HepG2 (cell line): Measurements from ENCODE around the gene CNPPD1. TPM values are rescaled to one million over a fixed set of nuclear protein-coding genes. Genes with fewer than 3 reads are reported as not detected.

Experiments
- DPF2 ChIP-seq: sonication (generic); formaldehyde crosslinking; IDR thresholded peaks from 2 replicates; pipeline ENCODE4 v1.4.0; 2020; ENCODE audit warnings: mild to moderate bottlenecking, low read depth, missing genetic modification reagents, borderline replicate concordance
- ELF3 ChIP-seq: IDR thresholded peaks from 2 replicates; pipeline ENCODE4 v1.6.1; 2016; ENCODE audit warnings: missing genetic modification reagents, missing compliant biosample characterization
- FOSL1 ChIP-seq: sonication (generic); formaldehyde crosslinking; IDR thresholded peaks from 2 replicates; pipeline ENCODE4 v1.9.0; 2021; ENCODE audit warnings: missing genetic modification reagents, borderline replicate concordance
- FOXO1 ChIP-seq: sonication (generic); formaldehyde crosslinking; IDR thresholded peaks from 2 replicates; pipeline ENCODE4 v1.4.0; 2020; ENCODE audit warnings: missing genetic modification reagents
- HHEX ChIP-seq: IDR thresholded peaks from 2 replicates; pipeline ENCODE4 v1.6.1; 2016; ENCODE audit warnings: control low read depth
- HNRNPUL1 ChIP-seq: fragments of 200-400 bp; formaldehyde crosslinking; IDR thresholded peaks from 2 replicates; pipeline ENCODE4 v1.6.1; 2017; ENCODE audit warnings: low read depth, mild to moderate bottlenecking, low read length, moderate library complexity
- NR3C1 ChIP-seq: sonication (generic); formaldehyde crosslinking; IDR thresholded peaks from 2 replicates; pipeline ENCODE4 v1.4.0; 2020; ENCODE audit warnings: missing genetic modification reagents
- ONECUT2 ChIP-seq: sonication (generic); formaldehyde crosslinking; IDR thresholded peaks from 2 replicates; pipeline ENCODE4 v1.4.0; 2020; ENCODE audit warnings: missing genetic modification reagents
- SAFB2 ChIP-seq: sonication (generic); formaldehyde crosslinking; IDR thresholded peaks from 2 replicates; pipeline ENCODE4 v1.5.1; 2020; ENCODE audit warnings: missing genetic modification reagents, low read depth, mild to moderate bottlenecking, borderline replicate concordance
- TCF7 ChIP-seq: sonication (generic); IDR thresholded peaks from 2 replicates; pipeline ENCODE4 v1.6.1; 2016; ENCODE audit warnings: antibody characterized with exemption, low read depth
- TCF7L2 ChIP-seq: IDR thresholded peaks from 2 replicates; pipeline ENCODE4 v1.6.1; 2011; ENCODE audit warnings: mild to moderate bottlenecking, low read depth, low read length, moderate library complexity
- USF2 ChIP-seq, 2 experiments: sonication (generic) in 1 of 2; formaldehyde crosslinking in 1 of 2; IDR thresholded peaks; 2 replicates each; pipeline versions ENCODE4 v1.5.1 to v1.6.1; 2011 to 2020; ENCODE audit warnings: borderline replicate concordance in 1 of 2, low read depth in 1 of 2, low read length in 1 of 2, mild to moderate bottlenecking in 1 of 2, missing genetic modification reagents in 1 of 2, moderate library complexity in 1 of 2
- ZFP41 ChIP-seq: sonication (generic); formaldehyde crosslinking; IDR thresholded peaks from 2 replicates; pipeline ENCODE4 v1.4.0; 2020; ENCODE audit warnings: mild to moderate bottlenecking, missing genetic modification reagents, borderline replicate concordance
- ZKSCAN1 ChIP-seq: fragments of 150-350 bp; IDR thresholded peaks from 2 replicates; pipeline ENCODE4 v1.6.1; 2014; ENCODE audit warnings: low read length
- ZMYM3 ChIP-seq: sonication (generic); formaldehyde crosslinking; IDR thresholded peaks from 2 replicates; pipeline ENCODE4 v1.5.1; 2020; ENCODE audit warnings: mild to moderate bottlenecking, missing genetic modification reagents
- ZNF20 ChIP-seq: sonication (generic); formaldehyde crosslinking; IDR thresholded peaks from 2 replicates; pipeline ENCODE4 v1.4.0; 2020; ENCODE audit warnings: mild to moderate bottlenecking, moderate library complexity, missing genetic modification reagents
- ZNF260 ChIP-seq: sonication (generic); formaldehyde crosslinking; IDR thresholded peaks from 2 replicates; pipeline ENCODE4 v1.4.0; 2020; ENCODE audit warnings: missing genetic modification reagents, low read depth, mild to moderate bottlenecking, borderline replicate concordance
- ZNF432 ChIP-seq: sonication (generic); formaldehyde crosslinking; IDR thresholded peaks from 2 replicates; pipeline ENCODE4 v1.5.0; 2020; ENCODE audit warnings: missing genetic modification reagents, mild to moderate bottlenecking, borderline replicate concordance
- ZNF543 ChIP-seq: sonication (generic); formaldehyde crosslinking; IDR thresholded peaks from 2 replicates; pipeline ENCODE4 v1.4.0; 2020; ENCODE audit warnings: mild to moderate bottlenecking, missing genetic modification reagents
- ZNF766 ChIP-seq: sonication (generic); formaldehyde crosslinking; IDR thresholded peaks from 2 replicates; pipeline ENCODE4 v1.5.0; 2020; ENCODE audit warnings: missing genetic modification reagents, borderline replicate concordance
- ZNF800 ChIP-seq: sonication (generic); formaldehyde crosslinking; IDR thresholded peaks from 2 replicates; pipeline ENCODE4 v1.4.0; 2020; ENCODE audit warnings: missing genetic modification reagents
- polyA plus RNA-seq, 8 experiments: library from polyadenylated mRNA; depleted of rRNA in 3 of 8; stranded (reverse) in 7 of 8; unstranded in 1 of 8; fragments of >200 nt; fragmentation: Illumina TruSeq in 4 of 8; extraction: Trizol in 4 of 8; gene quantifications; 2 replicates each; pipeline versions ENCODE4 v1.2.1 to v1.2.3, GENCODE V29; 2011 to 2016; ENCODE audit warnings: low read depth in 4 of 8, missing spikeins in 1 of 8, mixed read lengths in 1 of 8; ENCODE audit not compliant: insufficient read depth in 1 of 8
- total RNA-seq, 5 experiments: library from RNA; depleted of rRNA; stranded (reverse); fragments of >200 nt; fragmentation: Illumina TruSeq; extraction: Trizol; gene quantifications; 2 replicates each; pipeline ENCODE4 v1.2.3, GENCODE V29; 2016; ENCODE audit warnings: low read depth in 1 of 5
- TF ChIP-seq, protein P1 (sequence below): sonication (generic); formaldehyde crosslinking; IDR thresholded peaks from 2 replicates; pipeline ENCODE4 v1.5.0; 2020; ENCODE audit warnings: mild to moderate bottlenecking, missing genetic modification reagents, borderline replicate concordance

The CNPPD1 gene
- total and polyA plus RNA-seq, 2 of the 13 experiments (the other 11 are each of a cell fraction or from before 2014, with no cell fraction given), result 35.5 to 49.4 TPM

- no peak for TF ChIP-seq ZNF800 (CRISPR knock-in tag)
- TF ChIP-seq TCF7, result no peak
- peak; percentile 63; the same call in 1 of the 2 replicates for TF ChIP-seq FOXO1 (CRISPR knock-in tag)
- peak; percentile 85 for TF ChIP-seq ZNF543 (CRISPR knock-in tag)
- TF ChIP-seq USF2 (IDR thresholded peaks at IDR 0.05; ENCODE audit: low read depth, low read length), result peak; percentile 99
- TF ChIP-seq USF2 (CRISPR knock-in tag; IDR thresholded peaks at IDR 0.05; ENCODE audit: borderline replicate concordance), result peak; percentile 96
- no peak for TF ChIP-seq DPF2 (CRISPR knock-in tag)
- peak; percentile 26; the same call in 1 of the 2 replicates for TF ChIP-seq ZFP41 (CRISPR knock-in tag)
- TF ChIP-seq, protein P1, sequence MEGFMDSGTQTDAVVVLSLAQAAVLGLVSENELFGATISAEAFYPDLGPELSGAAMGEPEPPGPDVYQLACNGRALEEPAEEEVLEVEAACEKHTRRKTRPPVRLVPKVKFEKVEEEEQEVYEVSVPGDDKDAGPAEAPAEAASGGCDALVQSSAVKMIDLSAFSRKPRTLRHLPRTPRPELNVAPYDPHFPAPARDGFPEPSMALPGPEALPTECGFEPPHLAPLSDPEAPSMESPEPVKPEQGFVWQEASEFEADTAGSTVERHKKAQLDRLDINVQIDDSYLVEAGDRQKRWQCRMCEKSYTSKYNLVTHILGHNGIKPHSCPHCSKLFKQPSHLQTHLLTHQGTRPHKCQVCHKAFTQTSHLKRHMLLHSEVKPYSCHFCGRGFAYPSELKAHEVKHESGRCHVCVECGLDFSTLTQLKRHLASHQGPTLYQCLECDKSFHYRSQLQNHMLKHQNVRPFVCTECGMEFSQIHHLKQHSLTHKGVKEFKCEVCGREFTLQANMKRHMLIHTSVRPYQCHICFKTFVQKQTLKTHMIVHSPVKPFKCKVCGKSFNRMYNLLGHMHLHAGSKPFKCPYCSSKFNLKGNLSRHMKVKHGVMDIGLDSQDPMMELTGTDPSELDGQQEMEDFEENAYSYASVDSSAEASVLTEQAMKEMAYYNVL (CRISPR knock-in tag), result peak; percentile 83
- no peak for TF ChIP-seq ZMYM3 (CRISPR knock-in tag)
- TF ChIP-seq SAFB2 (CRISPR knock-in tag), result peak; percentile 94
- TF ChIP-seq NR3C1 (CRISPR knock-in tag), result no peak
- TF ChIP-seq ZNF432 (CRISPR knock-in tag), result no peak
- TF ChIP-seq HHEX, result no peak
- TF ChIP-seq ZNF260 (CRISPR knock-in tag), result no peak
- TF ChIP-seq ZNF20 (CRISPR knock-in tag), result 0 out of 2 replicates have a peak, but pooled peaks have one; percentile 76
- TF ChIP-seq ZKSCAN1, result no peak; the same call in 1 of the 2 replicates
- no peak for TF ChIP-seq TCF7L2
- no peak for TF ChIP-seq FOSL1 (CRISPR knock-in tag)
- TF ChIP-seq ELF3 (CRISPR knock-in tag), result peak; percentile 82
- TF ChIP-seq HNRNPUL1, result no peak
- TF ChIP-seq ONECUT2 (CRISPR knock-in tag), result no peak
- no peak for TF ChIP-seq ZNF766 (CRISPR knock-in tag)
Observed at GRCh38 chr2:219177552-219178376, 1.0 kb upstream of the CNPPD1 start, which contains the start of gene RETREG2 (continued).
